HL-60/S4 treated with phorbol 12-myristate 13-acetate at 8.2 ng/mL for 4 days and 3 days (cell line): ENCODE data around the gene NFIA.
"Not testable (repeated sequence)": the region's sequence is repeated elsewhere in the genome, so short reads cannot be mapped to it uniquely, and the experiment has no call there.

Experiments used
- in situ Hi-C: fragments of 300-500 bp; cut with MboI; formaldehyde crosslinking; loops from 2 replicates; pipeline ENCODE4 v1.15.0; 2022; ENCODE audit warnings: low sequenced_read_pairs

The NFIA gene

GRCh38 chr1:61265665-61266064 is 183.3 kb downstream of the NFIA start:
- in situ Hi-C loops: no loop called here

GRCh38 chr1:61266738-61267137 is 184.4 kb downstream of the NFIA start:
- in situ Hi-C loops: no loop called here

DNA sequence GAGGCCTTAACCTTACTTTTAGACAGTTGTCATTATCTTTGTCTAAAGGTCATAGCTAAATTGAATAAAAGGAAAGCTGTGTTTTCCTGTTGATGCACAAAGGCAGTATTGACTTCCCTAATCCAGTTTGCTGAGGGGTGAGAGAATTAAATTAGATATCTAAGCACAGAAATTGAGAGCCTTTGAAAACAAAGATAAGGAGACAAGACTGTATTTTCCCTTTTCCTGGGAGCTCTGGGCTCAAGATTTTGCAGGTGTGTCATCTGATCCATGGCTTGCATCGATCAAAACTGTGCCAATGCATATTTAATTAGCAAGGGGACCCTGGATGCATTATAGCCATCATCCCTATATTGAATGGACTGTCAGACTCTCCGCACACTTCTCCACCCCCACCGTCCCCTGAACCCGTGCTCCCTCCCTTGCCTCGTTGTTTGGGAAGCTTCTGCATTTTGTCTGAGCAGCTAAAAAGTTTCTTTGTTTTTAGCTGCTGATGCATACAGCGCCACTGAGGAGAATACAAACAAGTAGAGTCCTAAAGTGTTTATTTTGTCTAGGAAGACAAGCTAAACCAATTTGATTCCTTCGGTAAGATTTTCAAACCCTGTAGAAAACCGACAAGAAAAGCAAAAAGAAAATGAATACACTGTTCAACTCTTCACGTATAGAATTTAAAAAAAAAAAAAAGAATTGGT is 186.3 kb downstream of the NFIA start:
- in situ Hi-C loops: no loop called here

DNA sequence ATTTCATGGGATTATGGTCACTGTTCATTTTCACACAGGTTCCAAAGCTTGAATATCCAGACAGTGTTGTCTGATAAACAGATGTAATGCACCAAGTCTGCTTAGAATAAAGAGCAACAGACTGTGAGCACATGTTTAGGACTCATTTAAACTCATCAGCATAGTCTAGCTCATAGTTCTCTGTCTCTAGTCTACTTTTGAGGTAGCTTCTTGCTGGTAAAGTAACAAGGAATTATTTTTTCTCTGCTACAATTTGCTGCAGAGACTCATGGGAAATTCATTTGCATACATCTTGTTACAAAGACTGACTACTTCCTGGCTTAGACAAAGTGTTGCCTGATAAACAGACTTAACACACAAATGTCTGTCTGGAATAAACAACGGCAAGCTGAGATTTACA is 187.2 kb downstream of the NFIA start:
- in situ Hi-C loops: no loop called here

DNA sequence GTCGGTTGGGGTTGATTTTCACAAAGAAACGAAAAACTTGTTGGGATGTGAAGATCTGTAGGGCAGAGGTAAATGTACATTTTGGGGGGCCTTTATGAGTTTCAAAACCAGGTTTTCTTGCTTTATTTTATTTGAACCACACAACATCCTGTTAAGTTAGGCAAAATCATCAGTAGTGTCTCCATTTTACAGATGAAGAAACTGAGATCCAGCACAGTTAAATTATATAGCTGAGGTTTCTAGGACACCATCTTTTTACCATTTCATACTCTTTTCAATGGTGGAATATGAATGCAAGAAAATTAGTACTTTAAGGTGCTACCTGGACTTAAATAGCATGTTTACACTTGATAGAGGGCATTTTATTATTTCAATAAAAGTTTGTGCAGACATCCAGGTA is 187.7 kb downstream of the NFIA start:
- in situ Hi-C loops: no loop called here

DNA sequence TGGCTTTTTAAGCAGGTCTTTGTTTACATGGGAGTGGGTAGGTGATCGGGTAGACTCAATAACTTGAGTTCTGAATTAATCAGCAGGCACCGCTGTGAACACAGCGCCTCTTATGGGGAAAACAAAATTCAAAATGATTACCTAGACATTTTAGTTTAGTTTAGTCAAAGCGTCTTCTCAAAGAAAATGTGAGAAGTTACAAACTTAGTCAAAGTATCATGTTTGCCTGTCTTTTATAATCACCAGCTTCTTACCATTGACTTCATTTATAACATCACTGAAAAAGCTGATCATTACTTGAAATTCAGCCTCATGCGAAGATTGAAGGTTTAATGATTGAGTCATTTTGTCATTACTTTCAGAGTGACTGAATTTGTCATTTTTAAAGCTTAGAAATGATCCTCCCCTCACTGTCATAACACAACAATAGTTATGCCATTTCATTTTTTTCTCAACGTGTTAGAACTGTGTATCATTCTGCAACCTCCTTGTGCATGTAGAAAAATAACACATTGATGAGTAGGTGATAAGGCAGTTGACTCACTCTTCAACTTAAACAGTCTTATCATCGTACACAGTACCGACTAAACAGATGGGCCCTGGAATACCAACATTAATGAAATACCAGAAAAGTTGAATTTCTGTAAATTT is 188.5 kb downstream of the NFIA start:
- in situ Hi-C loops: no loop called here

GRCh38 chr1:61271412-61271789 is 189.0 kb downstream of the NFIA start:
- in situ Hi-C loops: no loop called here

- in situ Hi-C loops: no loop called here
Measured at GRCh38 chr1:61273167-61273705, 190.9 kb downstream of the NFIA start.

- in situ Hi-C loops: no loop called here
Measured at GRCh38 chr1:61273861-61274260, 191.5 kb downstream of the NFIA start.

DNA sequence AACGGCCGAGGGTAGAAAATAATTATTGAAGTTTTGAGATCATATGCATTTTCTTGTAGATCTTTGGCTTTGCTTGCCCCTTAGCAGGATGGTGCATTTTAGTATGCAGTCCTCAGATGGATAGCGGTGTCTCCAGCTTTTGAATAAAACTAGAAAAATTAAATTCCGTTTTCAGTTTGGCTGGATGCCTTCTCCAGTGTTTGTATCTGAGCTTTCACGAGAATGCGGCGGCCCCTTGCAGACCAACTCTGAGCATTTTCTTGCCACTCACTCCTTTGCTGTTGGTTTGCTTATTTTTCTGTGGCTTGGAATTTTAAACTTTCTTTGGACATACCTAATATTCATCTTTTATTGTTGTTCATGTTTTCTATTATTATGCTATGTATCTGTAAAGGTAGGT is 192.6 kb downstream of the NFIA start:
- in situ Hi-C loops: no loop called here

GRCh38 chr1:61276246-61276645 is 193.9 kb downstream of the NFIA start:
- in situ Hi-C loops: no loop called here

DNA sequence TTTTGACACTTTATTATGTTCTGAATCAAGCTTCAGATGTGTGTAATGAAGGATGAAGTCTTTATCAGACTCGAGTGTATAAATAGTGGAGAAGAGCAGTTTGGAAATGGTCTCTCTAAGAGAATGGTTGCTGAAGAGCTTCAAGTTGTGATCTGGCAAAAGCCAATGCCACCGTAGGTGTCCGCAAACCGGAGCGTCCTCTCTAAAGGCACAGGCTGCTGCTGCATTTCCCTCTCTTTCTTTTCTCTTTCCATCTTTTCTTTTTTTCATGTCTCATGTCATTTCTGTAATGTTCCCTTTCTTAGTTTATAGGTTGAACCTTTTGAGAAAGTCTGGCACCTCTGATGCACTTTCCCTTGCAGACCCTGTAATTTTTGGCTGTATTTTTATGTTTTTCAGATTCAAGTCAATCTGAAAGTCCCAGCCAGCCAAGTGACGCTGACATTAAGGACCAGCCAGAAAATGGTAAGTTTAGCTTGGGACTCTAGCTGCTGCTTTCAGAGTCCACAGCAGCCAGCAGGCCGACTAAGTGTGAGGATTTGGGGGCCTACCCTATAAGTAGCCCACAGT is 194.8 kb downstream of the NFIA start:
- in situ Hi-C loops: no loop called here

DNA sequence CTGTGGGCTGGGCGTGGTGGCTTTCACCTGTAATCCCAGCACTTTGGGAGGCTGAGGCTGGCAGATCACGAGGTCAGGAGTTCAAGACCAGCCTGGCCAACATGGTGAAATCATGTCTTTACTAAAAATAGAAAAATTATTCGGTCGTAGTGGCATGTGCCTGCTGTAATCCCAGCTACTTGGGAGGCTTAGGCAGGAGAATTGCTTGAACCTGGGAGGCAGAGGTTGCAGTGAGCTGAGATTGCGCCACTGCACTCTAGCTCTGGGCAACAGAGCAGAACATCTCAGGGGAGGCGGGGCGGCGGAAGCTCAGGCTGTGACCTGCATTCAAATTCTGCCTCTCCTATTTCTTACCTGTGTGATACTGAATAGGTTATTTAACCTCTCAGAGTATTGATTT is 196.1 kb downstream of the NFIA start:
- in situ Hi-C loops: not testable (repeated sequence)

DNA sequence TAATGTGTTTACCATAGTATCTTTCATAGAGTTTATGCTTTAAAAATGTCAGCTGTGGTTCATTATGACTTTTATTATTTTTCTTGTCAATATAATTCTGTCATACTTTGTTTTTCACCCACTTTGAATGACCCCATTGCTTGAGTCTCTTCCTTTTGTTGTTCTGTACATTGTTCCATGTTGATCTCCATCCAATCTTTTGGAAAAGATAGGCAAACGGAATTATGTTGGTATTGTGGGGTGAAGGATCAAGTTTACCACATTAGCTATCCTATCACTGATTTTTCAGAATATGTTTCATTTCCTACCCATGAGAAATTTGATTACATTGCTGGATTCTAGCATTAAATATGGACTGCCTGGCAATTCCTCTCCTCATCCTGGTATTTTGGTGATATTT is 196.6 kb downstream of the NFIA start:
- in situ Hi-C loops: no loop called here

- in situ Hi-C loops: no loop called here
Measured at GRCh38 chr1:61279570-61279969, 197.2 kb downstream of the NFIA start.

GRCh38 chr1:61280452-61280851 is 198.1 kb downstream of the NFIA start:
- in situ Hi-C loops: no loop called here

DNA sequence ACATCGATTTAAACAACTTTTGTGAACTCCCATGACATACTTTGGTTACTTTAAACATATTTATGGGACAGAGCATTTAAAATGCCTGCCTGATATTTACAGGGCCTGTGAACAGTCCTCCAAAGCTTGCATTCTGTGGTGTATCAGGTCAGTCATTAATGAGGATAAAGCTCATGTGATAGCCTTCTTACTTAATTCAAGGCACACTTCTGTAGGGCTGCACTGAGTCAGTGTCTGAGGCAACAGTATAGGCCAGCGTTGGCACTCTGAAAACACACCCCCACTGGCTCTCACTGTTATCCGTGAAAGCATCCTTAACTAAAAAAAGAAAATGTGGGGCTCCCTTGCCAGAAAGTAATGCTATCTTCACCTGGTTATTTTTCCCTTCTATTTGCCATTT is 200.0 kb downstream of the NFIA start:
- in situ Hi-C loops: no loop called here

GRCh38 chr1:61284248-61284854 is 202.0 kb downstream of the NFIA start:
- in situ Hi-C loops: no loop called here

DNA sequence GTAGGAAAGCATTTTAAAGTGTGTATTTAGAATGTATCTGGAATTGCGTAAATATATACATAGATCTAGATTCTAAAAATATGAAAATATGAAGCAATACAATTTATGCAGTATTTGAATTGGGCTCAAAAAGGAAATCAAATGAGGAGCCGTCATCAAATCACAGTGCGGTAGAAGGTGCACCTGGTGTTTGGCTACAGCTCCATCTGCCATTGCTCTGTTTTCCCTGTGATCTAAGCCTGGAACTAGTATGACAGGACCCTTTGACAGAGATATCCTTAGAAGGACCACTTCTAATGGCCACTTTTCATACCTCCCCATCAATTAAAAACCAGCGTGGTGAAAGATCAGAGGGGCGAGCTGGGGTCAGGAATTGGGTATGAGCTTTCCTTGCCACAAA is 202.6 kb downstream of the NFIA start:
- in situ Hi-C loops: no loop called here

- in situ Hi-C loops: no loop called here
Measured at GRCh38 chr1:61285371-61285885, 203.1 kb downstream of the NFIA start.

DNA sequence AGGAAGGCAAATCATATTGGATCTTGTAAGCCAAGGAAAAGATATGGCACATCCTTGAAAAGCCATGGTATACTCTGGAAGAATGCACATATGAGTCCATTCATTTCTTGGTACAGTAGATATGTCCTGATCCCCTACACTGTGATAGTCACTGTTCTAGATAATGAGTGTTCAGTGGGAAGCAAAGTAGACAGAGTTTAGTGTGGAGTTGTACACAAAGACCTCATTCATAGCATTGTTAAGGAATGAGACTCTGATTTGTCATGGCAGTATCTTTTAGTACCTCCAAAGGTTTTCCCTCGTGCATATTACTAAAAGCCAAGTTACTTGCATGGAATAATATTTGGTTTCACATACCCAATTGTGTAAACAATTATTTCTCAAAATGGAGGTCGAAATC is 204.7 kb downstream of the NFIA start:
- in situ Hi-C loops: no loop called here

GRCh38 chr1:61287734-61288133 is 205.4 kb downstream of the NFIA start:
- in situ Hi-C loops: no loop called here
